ENCODE data around the gene IFTAP. TPM values are rescaled to one million over a fixed set of nuclear protein-coding genes. Genes with fewer than 3 reads are reported as not detected.

The IFTAP gene
- total RNA-seq, 2 experiments from 2014 or later, result not detected

DNA sequence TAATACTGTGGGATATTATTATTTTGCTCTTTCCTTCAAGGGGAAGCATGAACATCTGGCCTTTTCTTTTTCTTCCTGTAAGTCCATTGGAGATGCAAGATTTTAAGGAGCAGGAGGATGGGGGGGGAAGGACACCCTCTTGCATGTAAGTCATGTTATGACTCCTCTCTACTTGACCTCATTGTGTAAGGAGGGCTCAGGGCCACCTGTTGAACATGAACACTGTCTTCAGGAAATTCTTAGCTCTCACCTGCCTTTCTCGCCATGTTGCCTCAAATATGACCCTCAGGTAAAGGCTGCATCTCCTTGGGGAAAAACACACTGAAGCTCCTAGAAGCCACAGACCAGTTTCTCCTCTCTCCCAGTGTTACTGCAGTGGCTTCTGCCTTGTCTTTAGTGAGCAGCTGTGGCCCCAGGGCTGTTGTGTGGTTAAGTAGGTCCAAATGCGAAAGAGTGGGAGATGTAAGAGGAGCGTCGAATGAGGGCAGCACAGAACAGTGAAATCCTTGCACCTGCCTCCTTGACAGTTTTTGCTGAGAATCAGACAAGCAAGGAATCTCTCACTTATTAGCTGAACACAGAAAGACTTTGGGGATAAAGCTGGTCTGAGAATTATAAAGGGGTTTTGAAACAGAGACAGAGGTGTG is 27.8 kb upstream of the IFTAP start:
- ChIA-PET CTCF (ENCODE audit: unreplicated experiment) (no interaction called here), POLR2A (no interaction called here)
- H3K9me3 ChIP-seq (ENCODE audit: low read length), result no peaks in the 10 kb centered on the region
- no peaks in the 10 kb centered on the region for H3K9me2 ChIP-seq (ENCODE audit: insufficient read depth, low read length)
- no peak for TF ChIP-seq EZH2phosphoT487 (IDR thresholded peaks at IDR 0.05; ENCODE audit: borderline replicate concordance, low read depth, low read length)
- TF ChIP-seq, protein P1, sequence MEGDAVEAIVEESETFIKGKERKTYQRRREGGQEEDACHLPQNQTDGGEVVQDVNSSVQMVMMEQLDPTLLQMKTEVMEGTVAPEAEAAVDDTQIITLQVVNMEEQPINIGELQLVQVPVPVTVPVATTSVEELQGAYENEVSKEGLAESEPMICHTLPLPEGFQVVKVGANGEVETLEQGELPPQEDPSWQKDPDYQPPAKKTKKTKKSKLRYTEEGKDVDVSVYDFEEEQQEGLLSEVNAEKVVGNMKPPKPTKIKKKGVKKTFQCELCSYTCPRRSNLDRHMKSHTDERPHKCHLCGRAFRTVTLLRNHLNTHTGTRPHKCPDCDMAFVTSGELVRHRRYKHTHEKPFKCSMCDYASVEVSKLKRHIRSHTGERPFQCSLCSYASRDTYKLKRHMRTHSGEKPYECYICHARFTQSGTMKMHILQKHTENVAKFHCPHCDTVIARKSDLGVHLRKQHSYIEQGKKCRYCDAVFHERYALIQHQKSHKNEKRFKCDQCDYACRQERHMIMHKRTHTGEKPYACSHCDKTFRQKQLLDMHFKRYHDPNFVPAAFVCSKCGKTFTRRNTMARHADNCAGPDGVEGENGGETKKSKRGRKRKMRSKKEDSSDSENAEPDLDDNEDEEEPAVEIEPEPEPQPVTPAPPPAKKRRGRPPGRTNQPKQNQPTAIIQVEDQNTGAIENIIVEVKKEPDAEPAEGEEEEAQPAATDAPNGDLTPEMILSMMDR (conservative IDR thresholded peaks at IDR 0.05; ENCODE audit: low read length), result no peak
- no peaks in the 10 kb centered on the region for H3K79me2 ChIP-seq (ENCODE audit: insufficient read depth, low read depth, low read length)
- no peak overlapping the region for H3K4me3 ChIP-seq (ENCODE audit: low read depth, low read length, poor library complexity, severe bottlenecking)
- H2AFZ ChIP-seq (ENCODE audit: low read length), result no peak overlapping the region
- BruUV-seq (replicated peaks), result no TSS peak
- intact Hi-C loops (cut with micrococcal nuclease; ENCODE audit: unreplicated experiment), result loop anchor here (5.0 kb wide), 1 partner anchor 106 kb away; no protein-coding TSS in a partner anchor
- no peak for DNase-seq (ENCODE audit: low spot score)
- H4K20me1 ChIP-seq (ENCODE audit: insufficient read depth, low read length), result no peaks in the 10 kb centered on the region
- H3K4me2 ChIP-seq (ENCODE audit: low read length), result no peak overlapping the region
- H3K27ac ChIP-seq (ENCODE audit: low read depth, low read length, poor library complexity, severe bottlenecking), result no peak overlapping the region
- H3K4me1 ChIP-seq (ENCODE audit: insufficient read depth, low read length, poor library complexity, severe bottlenecking), result no peaks in the 10 kb centered on the region
- H3K36me3 ChIP-seq (ENCODE audit: insufficient read depth, low read length), result no peaks in the 10 kb centered on the region

DNA sequence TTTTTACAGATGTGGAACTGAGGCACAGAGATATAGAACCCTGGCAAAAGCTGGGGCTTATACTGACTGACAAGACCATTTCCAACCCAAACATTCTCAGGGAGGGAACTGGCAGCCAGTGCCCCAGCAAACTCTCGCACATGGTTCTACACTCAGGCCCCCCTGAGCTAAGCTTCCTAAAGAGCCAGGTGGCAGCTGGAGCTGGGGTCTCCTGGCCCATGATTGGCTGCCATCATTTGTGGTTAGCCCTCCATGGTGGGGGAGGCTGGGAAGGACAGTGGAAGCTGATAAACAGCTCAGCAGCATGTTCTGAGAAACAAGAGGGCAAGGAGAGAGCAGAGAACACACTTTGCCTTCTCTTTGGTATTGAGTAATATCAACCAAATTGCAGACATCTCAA is 26.6 kb upstream of the IFTAP start, which contains the start of gene RAG1:
Gene RAG1, plus strand, starts transcription at position 314 of the 400 bp plus-strand sequence. CDS start 5,298 bp downstream, outside the sequence.
- CTCF ChIA-PET (ENCODE audit: unreplicated experiment), result no interaction called here
- no peak within 1 kb of the TSS for H3K4me3 ChIP-seq (ENCODE audit: low read depth, low read length, poor library complexity, severe bottlenecking)
- intact Hi-C loops (cut with micrococcal nuclease; ENCODE audit: unreplicated experiment), result loop anchor here (5.0 kb wide), 1 partner anchor 105 kb away; no protein-coding TSS in a partner anchor
- TF ChIP-seq, protein P1 (conservative IDR thresholded peaks at IDR 0.05; ENCODE audit: low read length), result no peak
- TF ChIP-seq EZH2phosphoT487 (IDR thresholded peaks at IDR 0.05; ENCODE audit: borderline replicate concordance, low read depth, low read length), result no peak
- no peaks in the 10 kb centered on the region for H3K79me2 ChIP-seq (ENCODE audit: insufficient read depth, low read depth, low read length)
- H4K20me1 ChIP-seq (ENCODE audit: insufficient read depth, low read length), result no peaks in the 10 kb centered on the region
- POLR2A ChIA-PET, result no interaction called here
- H3K4me1 ChIP-seq (ENCODE audit: insufficient read depth, low read length, poor library complexity, severe bottlenecking), result no peaks in the 10 kb centered on the region
- H3K27ac ChIP-seq (ENCODE audit: low read depth, low read length, poor library complexity, severe bottlenecking), result no peak within 1 kb of the TSS
- no peaks in the 10 kb centered on the region for H3K9me2 ChIP-seq (ENCODE audit: insufficient read depth, low read length)
- no peak within 1 kb of the TSS for H2AFZ ChIP-seq (ENCODE audit: low read length)
- no peaks in the 10 kb centered on the region for H3K9me3 ChIP-seq (ENCODE audit: low read length)
- H3K4me2 ChIP-seq (ENCODE audit: low read length), result no peak within 1 kb of the TSS
- H3K36me3 ChIP-seq (ENCODE audit: insufficient read depth, low read length), result no peaks in the 10 kb centered on the region
- no peak for DNase-seq (ENCODE audit: low spot score)
- BruUV-seq (replicated peaks), result no TSS peak

DNA sequence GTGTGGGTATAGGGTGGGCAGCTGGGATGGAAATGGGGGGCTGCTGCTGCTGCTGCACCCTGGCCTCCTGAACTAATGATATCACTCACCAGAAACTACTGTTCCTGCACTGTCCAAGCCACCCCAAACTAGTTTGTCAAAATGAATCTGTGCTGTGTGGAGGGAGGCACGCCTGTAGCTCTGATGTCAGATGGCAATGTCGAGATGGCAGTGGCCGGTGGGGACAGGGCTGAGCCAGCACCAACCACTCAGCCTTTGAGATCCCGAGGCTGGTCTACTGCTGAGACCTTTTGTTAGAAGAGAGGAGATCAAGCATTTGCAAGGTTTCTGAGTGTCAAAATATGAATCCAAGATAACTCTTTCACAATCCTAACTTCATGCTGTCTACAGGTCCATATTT is 25.2 kb upstream of the IFTAP start:
- Histone ChIP-seq H3K9me2 (ENCODE audit: insufficient read depth, low read length) (no peaks in the 10 kb centered on the region), H3K36me3 (ENCODE audit: insufficient read depth, low read length) (no peaks in the 10 kb centered on the region), H3K4me3 (ENCODE audit: low read depth, low read length, poor library complexity, severe bottlenecking) (no peak overlapping the region), H3K4me2 (ENCODE audit: low read length) (no peak overlapping the region), H3K27ac (ENCODE audit: low read depth, low read length, poor library complexity, severe bottlenecking) (no peak overlapping the region), H2AFZ (ENCODE audit: low read length) (no peak overlapping the region), H3K79me2 (ENCODE audit: insufficient read depth, low read depth, low read length) (no peaks in the 10 kb centered on the region), H3K4me1 (ENCODE audit: insufficient read depth, low read length, poor library complexity, severe bottlenecking) (no peaks in the 10 kb centered on the region), H3K9me3 (ENCODE audit: low read length) (no peaks in the 10 kb centered on the region), H4K20me1 (ENCODE audit: insufficient read depth, low read length) (no peaks in the 10 kb centered on the region)
- TF ChIP-seq EZH2phosphoT487 (IDR thresholded peaks at IDR 0.05; ENCODE audit: borderline replicate concordance, low read depth, low read length), result no peak
- TF ChIP-seq, protein P1 (conservative IDR thresholded peaks at IDR 0.05; ENCODE audit: low read length), result no peak
- ChIA-PET POLR2A (no interaction called here), CTCF (ENCODE audit: unreplicated experiment) (no interaction called here)
- intact Hi-C loops (cut with micrococcal nuclease; ENCODE audit: unreplicated experiment), result loop anchor here (5.0 kb wide), 1 partner anchor 103 kb away; no protein-coding TSS in a partner anchor
- DNase-seq (ENCODE audit: low spot score), result no peak
- BruUV-seq (replicated peaks), result no TSS peak

Data from OCI-LY7 (cell line).